Measurements from ENCODE around the gene TBPL2. TPM values are rescaled to one million over a fixed set of nuclear protein-coding genes. Genes with fewer than 3 reads are reported as not detected.

Gene TBPL2
- total and polyA plus RNA-seq, 2 donors (not counting 3 experiments of a cell fraction or from before 2014, with no cell fraction given), result not detected

DNA sequence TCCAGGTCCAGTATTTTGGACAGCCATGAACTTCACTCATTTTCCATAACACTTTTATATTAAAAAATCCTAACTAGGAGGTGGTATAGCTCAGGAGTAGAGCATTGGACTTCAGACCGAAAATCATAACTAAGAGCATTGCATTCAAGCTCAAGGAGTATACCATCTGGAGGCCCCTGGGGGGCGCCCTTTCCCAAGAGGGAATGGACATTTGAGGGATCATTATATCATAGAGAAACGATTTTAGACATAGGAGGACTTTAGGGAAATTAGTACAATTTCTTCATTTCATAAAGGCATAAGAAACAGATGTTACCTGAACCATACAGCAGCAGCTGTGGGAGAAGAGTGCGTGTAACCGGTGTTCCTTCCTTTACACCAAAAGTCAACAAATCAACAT, 23.6 kb downstream of the TBPL2 start:
- Histone ChIP-seq H3K9ac (replicated peaks; ENCODE audit: extremely low read depth, insufficient read depth, low read length) (no peak overlapping the region), H2AFZ (ENCODE audit: low read depth, low read length) (no peak overlapping the region), H3K9me3 (replicated peaks; ENCODE audit: control insufficient read depth, insufficient read depth, low read length) (no peaks in the 10 kb centered on the region), H4K20me1 (replicated peaks; ENCODE audit: control insufficient read depth, extremely low read depth, insufficient read depth, low read length) (no peaks in the 10 kb centered on the region), H3K27ac (ENCODE audit: insufficient read depth, low read depth, low read length) (no peak overlapping the region), H3K9me1 (replicated peaks; ENCODE audit: control insufficient read depth, extremely low read depth, insufficient read depth, low read length) (no peaks in the 10 kb centered on the region), H3K36me3 (ENCODE audit: control insufficient read depth in 2 of 2, extremely low read depth in 1 of 2, insufficient read depth in 2 of 2, low read length in 2 of 2) (no peaks in the 10 kb centered on the region), H3K27me3 (ENCODE audit: control insufficient read depth in 2 of 2, insufficient read depth in 2 of 2, low read length in 2 of 2) (peaks cover 0 to 3% of the 10 kb centered on the region in 2 experiments), H3K4me2 (ENCODE audit: insufficient read depth, low read length) (no peak overlapping the region), H3K4me1 (ENCODE audit: control insufficient read depth, extremely low read depth, insufficient read depth, low read length) (peaks cover 24% of the 10 kb centered on the region), H3K4me3 (replicated peaks in 1 of 3; ENCODE audit: insufficient read depth in 1 of 3, low read depth in 1 of 3, low read length in 3 of 3) (no peak overlapping the region), H3K79me2 (ENCODE audit: control insufficient read depth, insufficient read depth, low read length) (no peaks in the 10 kb centered on the region)
- dilution Hi-C loops (cut with MboI; ENCODE audit: extremely low pct_ligation_motif_present, low sequenced_read_pairs), result no loop called here
- TF ChIP-seq, protein P1, sequence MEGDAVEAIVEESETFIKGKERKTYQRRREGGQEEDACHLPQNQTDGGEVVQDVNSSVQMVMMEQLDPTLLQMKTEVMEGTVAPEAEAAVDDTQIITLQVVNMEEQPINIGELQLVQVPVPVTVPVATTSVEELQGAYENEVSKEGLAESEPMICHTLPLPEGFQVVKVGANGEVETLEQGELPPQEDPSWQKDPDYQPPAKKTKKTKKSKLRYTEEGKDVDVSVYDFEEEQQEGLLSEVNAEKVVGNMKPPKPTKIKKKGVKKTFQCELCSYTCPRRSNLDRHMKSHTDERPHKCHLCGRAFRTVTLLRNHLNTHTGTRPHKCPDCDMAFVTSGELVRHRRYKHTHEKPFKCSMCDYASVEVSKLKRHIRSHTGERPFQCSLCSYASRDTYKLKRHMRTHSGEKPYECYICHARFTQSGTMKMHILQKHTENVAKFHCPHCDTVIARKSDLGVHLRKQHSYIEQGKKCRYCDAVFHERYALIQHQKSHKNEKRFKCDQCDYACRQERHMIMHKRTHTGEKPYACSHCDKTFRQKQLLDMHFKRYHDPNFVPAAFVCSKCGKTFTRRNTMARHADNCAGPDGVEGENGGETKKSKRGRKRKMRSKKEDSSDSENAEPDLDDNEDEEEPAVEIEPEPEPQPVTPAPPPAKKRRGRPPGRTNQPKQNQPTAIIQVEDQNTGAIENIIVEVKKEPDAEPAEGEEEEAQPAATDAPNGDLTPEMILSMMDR (IDR thresholded peaks at IDR 0.05; ENCODE audit: extremely low read depth in 1 of 2, insufficient read depth in 1 of 2, low read depth in 1 of 2, low read length in 2 of 2), result peak in 1 of 2 donors; percentile 40
- TF ChIP-seq POLR2A (IDR thresholded peaks at IDR 0.05; ENCODE audit: low read depth, low read length), result no peak
- DNase-seq (ENCODE audit: low read depth, low spot score), result no peak
- BruUV-seq (replicated peaks), result no TSS peak
- ChIA-PET POLR2A (no interaction called here), CTCF (interaction anchor here (0.6 to 3.5 kb wide), 7 partner anchors 10 to 1074 kb away, joined by 3 to 31 read pairs (median 3); no protein-coding TSS in a partner anchor)
- intact Hi-C loops (cut with micrococcal nuclease), result no loop called here
- no peak for FAIRE-seq

DNA sequence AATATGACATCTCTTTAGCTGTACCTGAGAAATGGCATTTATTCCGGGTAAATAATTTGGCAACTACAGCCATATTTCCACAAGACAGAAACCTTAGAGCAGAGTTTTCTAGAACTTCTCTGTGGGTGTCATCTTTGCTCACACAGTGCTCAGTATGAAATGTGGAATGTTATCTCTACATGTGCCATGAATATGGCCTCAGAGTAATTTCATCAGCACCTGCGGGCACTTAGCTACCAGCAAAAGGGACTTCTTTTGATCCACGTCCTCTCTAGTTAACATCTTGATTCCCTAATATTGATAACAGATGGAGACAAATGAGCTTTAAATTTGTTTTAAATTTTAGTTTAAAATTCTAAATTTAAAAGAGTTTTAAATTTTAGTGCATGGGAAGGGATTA, 25.9 kb downstream of the TBPL2 start:
- Histone ChIP-seq H3K27me3 (ENCODE audit: control insufficient read depth in 2 of 2, insufficient read depth in 2 of 2, low read length in 2 of 2) (peaks cover 0 to 3% of the 10 kb centered on the region in 2 experiments), H3K4me1 (ENCODE audit: control insufficient read depth, extremely low read depth, insufficient read depth, low read length) (peaks cover 34% of the 10 kb centered on the region), H3K4me3 (replicated peaks in 1 of 3; ENCODE audit: insufficient read depth in 1 of 3, low read depth in 1 of 3, low read length in 3 of 3) (no peak overlapping the region), H2AFZ (ENCODE audit: low read depth, low read length) (no peak overlapping the region), H3K27ac (ENCODE audit: insufficient read depth, low read depth, low read length) (no peak overlapping the region), H4K20me1 (replicated peaks; ENCODE audit: control insufficient read depth, extremely low read depth, insufficient read depth, low read length) (no peaks in the 10 kb centered on the region), H3K9ac (replicated peaks; ENCODE audit: extremely low read depth, insufficient read depth, low read length) (no peak overlapping the region), H3K9me3 (replicated peaks; ENCODE audit: control insufficient read depth, insufficient read depth, low read length) (no peaks in the 10 kb centered on the region), H3K36me3 (ENCODE audit: control insufficient read depth in 2 of 2, extremely low read depth in 1 of 2, insufficient read depth in 2 of 2, low read length in 2 of 2) (no peaks in the 10 kb centered on the region), H3K9me1 (replicated peaks; ENCODE audit: control insufficient read depth, extremely low read depth, insufficient read depth, low read length) (no peaks in the 10 kb centered on the region), H3K4me2 (ENCODE audit: insufficient read depth, low read length) (no peak overlapping the region), H3K79me2 (ENCODE audit: control insufficient read depth, insufficient read depth, low read length) (peaks cover 18% of the 10 kb centered on the region)
- ChIA-PET POLR2A (no interaction called here), CTCF (interaction anchor here (0.8 to 1.1 kb wide), 2 partner anchors 19 to 32 kb away, joined by 3 to 4 read pairs; no protein-coding TSS in a partner anchor)
- FAIRE-seq (no peak), DNase-seq (ENCODE audit: low read depth, low spot score) (no peak)
- no peak for TF ChIP-seq POLR2A (IDR thresholded peaks at IDR 0.05; ENCODE audit: low read depth, low read length)
- TF ChIP-seq, protein P1 (IDR thresholded peaks at IDR 0.05; ENCODE audit: extremely low read depth in 1 of 2, insufficient read depth in 1 of 2, low read depth in 1 of 2, low read length in 2 of 2), result no peak
- TF ChIP-seq, protein P2, sequence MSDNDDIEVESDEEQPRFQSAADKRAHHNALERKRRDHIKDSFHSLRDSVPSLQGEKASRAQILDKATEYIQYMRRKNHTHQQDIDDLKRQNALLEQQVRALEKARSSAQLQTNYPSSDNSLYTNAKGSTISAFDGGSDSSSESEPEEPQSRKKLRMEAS (IDR thresholded peaks at IDR 0.05; ENCODE audit: insufficient read depth, insufficient read length), result no peak
- TF ChIP-seq POLR2AphosphoS5 (IDR thresholded peaks at IDR 0.05; ENCODE audit: insufficient read depth, low read depth, low read length), result no peak
- TF ChIP-seq EZH2 (IDR thresholded peaks at IDR 0.05; ENCODE audit: borderline replicate concordance, low read depth, low read length, severe bottlenecking), result no peak
- TF ChIP-seq JUN (IDR thresholded peaks at IDR 0.05; ENCODE audit: borderline replicate concordance, insufficient read depth, insufficient read length, low read depth), result no peak
- intact Hi-C loops (cut with micrococcal nuclease), result loop anchor here (5.0 kb wide), 1 partner anchor 142 kb away; the partner anchor contains the start of gene FBXO34
- no TSS peak for BruUV-seq (replicated peaks)
- dilution Hi-C loops (cut with MboI; ENCODE audit: extremely low pct_ligation_motif_present, low sequenced_read_pairs), result no loop called here

Data from endothelial cell of umbilical vein (primary cell).